Ishikawa (cell line): Measurements from ENCODE around the gene PTP4A2.
A peak's percentile ranks its signal among the peaks of the same experiment; 100 is the strongest.

Experiments used
- CEBPB ChIP-seq: IDR thresholded peaks from 2 replicates; pipeline ENCODE4 v1.6.1; 2012
- CREB1 ChIP-seq: IDR thresholded peaks from 2 replicates; pipeline ENCODE4 v1.6.1; 2012; ENCODE audit warnings: low read depth
- EGR1 ChIP-seq: IDR thresholded peaks from 2 replicates; pipeline ENCODE4 v1.6.1; 2012
- EP300 ChIP-seq: IDR thresholded peaks from 2 replicates; pipeline ENCODE4 v1.6.1; 2012; ENCODE audit warnings: borderline replicate concordance
- FOXM1 ChIP-seq: IDR thresholded peaks from 2 replicates; pipeline ENCODE4 v1.6.1; 2012; ENCODE audit warnings: low read depth, borderline replicate concordance
- NFIC ChIP-seq: IDR thresholded peaks from 2 replicates; pipeline ENCODE4 v1.6.1; 2012
- RAD21 ChIP-seq: IDR thresholded peaks from 2 replicates; pipeline ENCODE4 v1.6.1; 2012; ENCODE audit warnings: low read depth
- REST ChIP-seq: IDR thresholded peaks from 2 replicates; pipeline ENCODE4 v1.6.1; 2012; ENCODE audit warnings: low read depth, mild to moderate bottlenecking
- TAF1 ChIP-seq: IDR thresholded peaks from 2 replicates; pipeline ENCODE4 v1.6.1; 2012; ENCODE audit warnings: low read depth, mild to moderate bottlenecking
- TCF12 ChIP-seq: IDR thresholded peaks from 2 replicates; pipeline ENCODE4 v1.6.1; 2012; ENCODE audit warnings: low read depth
- TEAD4 ChIP-seq: IDR thresholded peaks from 2 replicates; pipeline ENCODE4 v1.6.1; 2012
- USF1 ChIP-seq: IDR thresholded peaks from 2 replicates; pipeline ENCODE4 v1.6.1; 2012
- YY1 ChIP-seq: IDR thresholded peaks from 2 replicates; pipeline ENCODE4 v1.6.1; 2012; ENCODE audit warnings: low read depth
- ZBTB7A ChIP-seq: IDR thresholded peaks from 2 replicates; pipeline ENCODE4 v1.6.1; 2012; ENCODE audit warnings: low read depth
- TF ChIP-seq, protein P1 (sequence below): IDR thresholded peaks from 2 replicates; pipeline ENCODE4 v1.6.1; 2012

The PTP4A2 gene

DNA sequence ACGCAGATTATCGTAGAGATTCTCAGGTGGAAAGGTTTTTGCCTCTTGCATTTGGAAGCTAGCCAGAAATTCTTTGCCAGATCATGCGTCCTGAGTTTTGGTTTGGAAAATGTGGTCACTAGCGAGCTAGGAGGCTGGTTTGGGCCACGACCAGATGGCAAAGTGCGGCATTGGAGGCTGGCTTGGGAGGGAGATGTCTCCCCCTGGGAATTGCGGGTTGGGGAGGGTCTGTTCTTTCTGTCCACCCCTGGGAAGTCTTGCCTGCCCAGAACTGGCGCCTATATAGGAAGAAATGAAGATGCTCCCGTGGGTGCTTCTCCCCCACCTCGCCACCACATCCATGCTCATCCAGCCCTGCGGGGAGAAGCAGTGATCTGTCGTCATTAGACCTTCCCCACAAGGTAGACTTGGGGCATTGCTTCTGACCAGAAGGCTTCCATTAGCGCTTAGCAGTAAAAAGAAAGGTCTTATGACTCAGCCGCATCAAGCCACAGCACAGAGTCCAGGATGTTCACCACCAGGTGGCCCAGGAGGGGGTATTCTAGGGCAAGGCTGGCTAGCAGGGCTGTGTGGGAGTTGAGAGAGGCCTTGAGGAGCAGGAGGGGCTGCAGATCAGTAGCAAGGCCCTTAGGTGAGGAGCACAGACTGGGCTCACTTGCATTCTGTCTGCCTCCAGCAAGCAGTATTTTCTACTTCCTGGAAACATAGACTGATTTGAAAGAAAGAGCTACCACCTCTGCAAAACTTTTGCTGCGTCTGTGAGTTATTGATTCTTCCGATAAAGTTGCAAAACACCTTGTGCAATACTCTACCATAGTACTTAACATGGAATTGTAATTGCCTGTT, 1.5 kb upstream of the PTP4A2 start:
- no peak for TF ChIP-seq TAF1
- TF ChIP-seq CEBPB: peak; percentile 35; the same call in 1 of the 2 replicates
- no peak for TF ChIP-seq YY1
- 0 out of 2 replicates have a peak, but pooled peaks have one; percentile 59 for TF ChIP-seq ZBTB7A
- TF ChIP-seq NFIC: peak; percentile 54
- TF ChIP-seq, protein P1, sequence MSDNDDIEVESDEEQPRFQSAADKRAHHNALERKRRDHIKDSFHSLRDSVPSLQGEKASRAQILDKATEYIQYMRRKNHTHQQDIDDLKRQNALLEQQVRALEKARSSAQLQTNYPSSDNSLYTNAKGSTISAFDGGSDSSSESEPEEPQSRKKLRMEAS: peak; percentile 46
- TF ChIP-seq RAD21: peak; percentile 40

GRCh38 chr1:31937300-31938183, 626 bp downstream of the PTP4A2 start:
- TF ChIP-seq CEBPB (no peak), CREB1 (no peak), FOXM1 (no peak), YY1 (peak; percentile 75), USF1 (no peak), ZBTB7A (no peak), NFIC (no peak), RAD21 (no peak), TEAD4 (no peak), TAF1 (no peak), EGR1 (no peak), TCF12 (no peak)
- TF ChIP-seq, protein P1: peak; percentile 39; the same call in 1 of the 2 replicates

- TF ChIP-seq, protein P1: no peak
- TF ChIP-seq TCF12 (no peak), FOXM1 (no peak), USF1 (no peak), REST (no peak), EP300 (no peak), TEAD4 (no peak), RAD21 (no peak)
Measured at GRCh38 chr1:31936981-31937299, 1.2 kb downstream of the PTP4A2 start.

DNA sequence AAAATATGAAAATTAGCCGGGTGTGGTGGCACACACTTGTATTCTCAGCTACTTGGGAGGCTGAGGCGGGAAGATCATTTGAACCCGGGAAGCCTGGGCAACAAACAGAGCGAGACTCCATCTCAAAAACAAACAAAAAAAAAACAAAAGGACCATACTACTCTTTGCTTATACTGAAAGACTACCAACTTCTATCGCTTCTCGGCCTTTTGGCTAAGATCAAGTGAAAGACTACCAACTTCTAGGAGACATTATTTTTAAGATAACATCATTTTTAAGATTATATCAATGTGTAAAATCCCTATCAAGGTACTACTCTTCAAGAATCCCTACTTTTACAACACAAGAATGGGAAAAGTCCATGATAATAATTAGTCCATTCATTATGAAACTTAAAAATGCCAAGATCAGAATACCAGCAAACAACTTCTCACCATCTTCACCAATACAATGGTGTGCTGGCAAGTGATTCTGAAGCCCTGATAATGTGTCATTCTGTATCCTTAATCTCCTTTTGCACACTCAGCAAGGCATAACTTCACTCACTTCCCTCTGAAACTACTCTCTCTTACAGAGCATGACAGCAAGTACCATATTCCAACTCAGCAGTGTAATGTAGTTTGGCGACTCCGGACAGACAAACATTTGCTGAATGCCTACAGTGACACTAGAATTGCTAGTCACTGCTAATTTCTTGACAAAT, 1.7 kb downstream of the PTP4A2 start:
- TF ChIP-seq, protein P1: no peak
- TF ChIP-seq ZBTB7A: no peak
- no peak for TF ChIP-seq EP300
- TF ChIP-seq TEAD4: no peak
- no peak for TF ChIP-seq REST
- TF ChIP-seq RAD21: no peak
- no peak for TF ChIP-seq USF1
